Neural progenitor cell (in vitro differentiated cells): ENCODE results near the gene INSIG1.

ENCODE experiments used
- CTCF ChIP-seq: fragments of 200-600 bp; sonication (generic); IDR thresholded peaks from 2 replicates; pipeline ENCODE4 v1.5.1; 2017; ENCODE audit warnings: antibody characterized with exemption, mild to moderate bottlenecking
- EZH2 ChIP-seq: fragments of 200-600 bp; sonication (generic); IDR thresholded peaks from 2 replicates; pipeline ENCODE4 v1.6.1; 2017; ENCODE audit warnings: antibody characterized with exemption, mild to moderate bottlenecking, moderate library complexity

- TF ChIP-seq CTCF (peak; percentile 49), EZH2 (no peak)
Observed at GRCh38 chr7:155296788-155297516, 726 bp upstream of the INSIG1 start.
